GM21786 (cell line): ENCODE measurements around the gene SHQ1.
"Not testable (repeated sequence)": the region's sequence is repeated elsewhere in the genome, so short reads cannot be mapped to it uniquely, and the experiment has no call there.

ENCODE experiments used
- ATAC-seq: cut with Tn5 transposase; IDR thresholded peaks from one replicate; pipeline ENCODE4 v1.9.1; 2021; ENCODE audit not compliant: unreplicated experiment

The SHQ1 gene

DNA sequence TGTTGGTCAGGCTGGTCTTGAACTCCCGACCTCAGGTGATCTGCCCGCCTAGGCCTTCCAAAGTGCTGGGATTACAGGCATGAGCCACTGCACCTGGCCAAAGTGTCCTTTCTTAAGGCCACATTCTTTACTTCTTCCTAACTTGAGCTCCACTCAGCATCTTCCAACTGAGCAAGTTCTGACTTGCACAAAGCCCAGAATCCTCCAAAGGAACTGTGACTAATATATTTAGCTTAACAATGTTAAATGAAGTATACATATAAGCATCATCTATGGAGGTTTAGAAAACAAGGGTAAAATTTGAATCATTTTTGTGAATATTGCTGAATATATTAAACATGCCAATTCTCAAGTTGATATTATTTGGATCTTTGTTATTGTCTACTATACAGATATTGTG is 93.7 kb downstream of the SHQ1 start:
- no peak for ATAC-seq

DNA sequence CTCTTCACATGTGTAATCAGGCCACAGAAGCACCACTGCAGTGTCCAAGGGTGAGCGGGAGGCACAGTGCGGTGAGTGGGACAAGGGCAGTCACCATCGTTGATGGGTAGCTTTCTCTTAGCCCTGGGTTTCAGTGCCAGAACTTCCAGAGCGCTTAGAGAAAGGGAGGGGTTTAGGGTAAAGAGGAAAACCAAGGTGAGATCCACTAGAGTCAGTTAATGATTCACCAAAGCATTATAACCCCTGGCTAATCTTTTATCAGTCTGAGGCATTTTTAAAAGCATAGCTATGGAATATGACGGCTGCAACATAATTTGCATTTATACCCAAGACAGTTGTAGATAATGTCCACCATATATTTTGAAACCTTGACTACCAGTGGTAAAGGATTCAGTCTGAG is 94.8 kb downstream of the SHQ1 start:
- no peak for ATAC-seq

DNA sequence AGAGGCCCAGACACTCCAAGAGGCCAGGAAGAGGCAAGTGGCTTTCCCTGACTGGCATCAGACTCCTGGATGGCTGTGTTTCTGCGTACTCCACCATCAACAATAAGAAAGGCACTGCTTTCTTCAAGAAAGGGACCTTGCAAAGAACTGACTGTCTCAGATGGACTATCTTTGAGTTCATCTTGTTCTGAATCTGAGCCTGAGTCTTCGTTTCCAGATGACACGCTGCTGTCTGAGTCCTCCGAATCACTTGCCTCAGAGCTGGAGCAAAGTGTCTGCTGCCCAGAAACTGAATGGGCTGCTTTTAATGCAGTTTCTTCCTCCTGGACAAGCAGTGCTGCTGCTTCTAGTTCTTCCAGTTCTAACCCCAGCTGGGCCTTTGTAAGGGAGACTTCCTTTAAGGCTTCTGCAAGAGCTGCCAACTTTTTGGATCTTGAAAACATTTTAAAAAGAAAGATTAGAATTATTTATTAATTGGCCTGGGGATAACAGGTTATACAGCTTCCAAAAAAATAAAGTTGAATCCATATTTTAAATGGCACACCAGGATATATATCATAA is 97.8 kb downstream of the SHQ1 start:
- no peak for ATAC-seq

DNA sequence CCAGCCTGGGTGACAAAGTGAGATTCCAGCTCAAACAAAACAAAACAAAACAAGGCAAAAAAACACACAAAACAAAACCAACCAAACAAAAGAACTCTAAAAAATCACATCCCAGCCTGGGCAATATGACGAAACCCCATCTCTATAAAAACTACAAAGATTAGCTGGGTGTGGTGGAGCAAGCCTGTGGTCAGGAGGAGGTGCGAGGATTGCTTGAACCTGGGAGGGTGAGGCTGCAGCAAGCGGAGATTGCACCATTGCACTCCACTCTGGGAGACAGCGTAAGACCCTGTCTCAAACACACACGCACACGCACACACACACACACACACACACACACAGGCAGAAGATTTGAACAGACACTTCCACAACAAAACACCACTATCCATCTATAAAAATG is 99.6 kb downstream of the SHQ1 start:
- no peak for ATAC-seq

DNA sequence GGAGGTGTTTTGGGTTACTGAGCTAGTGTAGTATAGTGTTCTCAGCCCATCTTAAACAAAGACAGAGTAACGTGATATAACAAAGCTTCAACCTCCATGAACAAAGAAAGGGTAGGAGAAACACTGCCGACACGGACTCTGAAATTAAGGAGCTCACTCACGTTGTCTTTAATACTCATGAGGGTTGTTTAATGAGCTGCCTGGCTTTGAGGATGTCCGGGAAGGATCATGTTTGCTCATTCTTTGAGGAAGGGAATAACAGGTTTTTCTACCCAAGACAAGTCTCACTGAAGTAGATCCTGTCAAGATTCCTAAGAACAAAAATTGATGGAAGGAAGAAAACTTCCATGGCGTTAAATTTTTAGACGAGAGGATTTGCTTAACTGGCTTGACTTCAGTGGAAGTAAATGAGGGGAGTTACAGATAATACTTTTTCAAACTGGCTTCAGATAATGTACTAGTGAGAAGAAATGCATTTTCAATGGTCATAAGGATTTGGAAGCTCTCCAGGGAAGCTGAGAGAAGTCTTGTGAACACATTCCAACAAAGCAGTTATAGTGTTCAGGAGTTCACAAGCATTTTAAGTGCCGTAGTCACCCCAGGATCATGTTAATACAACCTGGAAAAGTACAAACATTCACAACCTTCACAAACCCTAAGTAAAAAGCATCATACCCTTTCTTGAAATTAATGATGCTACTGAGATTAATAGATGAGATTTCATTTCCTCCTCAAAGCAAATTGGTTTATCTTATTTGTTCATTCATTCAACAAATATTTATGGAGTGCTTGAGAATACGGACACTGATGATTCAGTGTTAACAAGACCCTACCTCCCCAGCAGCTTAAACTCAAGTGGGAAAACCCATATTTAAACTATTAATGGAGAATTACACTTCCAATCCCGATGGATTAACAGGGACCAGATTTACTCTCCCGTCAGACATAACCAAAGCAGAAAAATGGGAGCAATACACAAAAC is 101.5 kb downstream of the SHQ1 start:
- ATAC-seq, result no peak

DNA sequence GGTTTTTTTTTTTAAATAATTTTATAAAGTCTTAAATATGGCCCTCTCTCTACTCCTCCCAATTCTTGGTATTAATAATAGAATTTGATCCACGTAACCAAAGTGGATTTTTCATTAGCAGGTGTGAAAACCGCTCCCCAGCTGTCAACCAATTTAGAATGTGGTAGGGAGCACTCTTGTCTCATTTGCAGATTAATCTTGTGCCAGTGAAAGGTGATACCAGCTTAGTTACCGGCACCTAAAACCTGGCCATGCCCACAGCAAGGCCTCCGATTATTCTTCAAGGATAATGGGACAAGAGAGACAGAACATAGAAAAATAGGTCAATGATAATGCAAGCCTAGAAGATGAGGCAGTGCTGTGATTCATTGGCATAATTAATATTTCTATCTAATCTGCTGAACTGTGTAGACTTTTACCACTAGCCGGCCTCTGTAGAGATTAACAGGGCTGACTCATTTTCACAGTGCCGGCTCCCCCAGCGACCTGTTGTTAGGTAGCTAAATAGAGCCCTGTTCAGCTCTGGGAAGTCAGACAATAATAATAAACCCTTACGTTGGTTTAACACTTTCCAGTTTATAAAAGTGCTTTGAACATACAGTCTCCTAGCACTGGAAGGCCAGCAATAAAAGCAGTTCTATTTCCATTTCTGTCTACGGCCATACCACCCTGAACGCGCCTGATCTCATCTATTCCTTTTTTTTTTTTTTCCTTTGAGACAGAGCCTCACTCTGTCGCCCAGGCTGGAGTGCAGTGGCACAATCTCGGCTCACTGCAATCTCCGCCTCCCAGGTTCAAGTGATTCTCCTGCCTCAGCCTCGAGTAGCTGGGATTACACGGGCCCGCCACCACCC is 102.9 kb downstream of the SHQ1 start:
- ATAC-seq, result no peak

DNA sequence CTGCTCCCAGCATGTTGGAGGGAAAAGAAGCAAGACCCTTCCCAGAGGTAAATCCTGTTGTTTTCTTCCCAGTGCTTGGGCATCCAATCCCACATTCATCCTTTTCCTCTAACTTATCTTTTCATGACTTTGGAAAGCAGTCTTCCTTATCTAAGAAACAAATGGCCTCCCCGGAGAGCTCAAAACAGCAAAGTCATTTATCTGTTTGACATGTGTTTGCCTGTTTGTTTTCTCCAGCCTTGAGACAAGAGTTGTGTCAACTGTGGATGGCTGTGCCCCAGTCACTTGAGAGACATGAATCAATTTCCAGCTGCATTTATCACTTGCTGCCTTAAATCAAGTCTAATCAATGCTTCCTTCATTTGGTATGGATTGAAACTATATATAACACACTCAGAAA is 103.9 kb downstream of the SHQ1 start:
- no peak for ATAC-seq

DNA sequence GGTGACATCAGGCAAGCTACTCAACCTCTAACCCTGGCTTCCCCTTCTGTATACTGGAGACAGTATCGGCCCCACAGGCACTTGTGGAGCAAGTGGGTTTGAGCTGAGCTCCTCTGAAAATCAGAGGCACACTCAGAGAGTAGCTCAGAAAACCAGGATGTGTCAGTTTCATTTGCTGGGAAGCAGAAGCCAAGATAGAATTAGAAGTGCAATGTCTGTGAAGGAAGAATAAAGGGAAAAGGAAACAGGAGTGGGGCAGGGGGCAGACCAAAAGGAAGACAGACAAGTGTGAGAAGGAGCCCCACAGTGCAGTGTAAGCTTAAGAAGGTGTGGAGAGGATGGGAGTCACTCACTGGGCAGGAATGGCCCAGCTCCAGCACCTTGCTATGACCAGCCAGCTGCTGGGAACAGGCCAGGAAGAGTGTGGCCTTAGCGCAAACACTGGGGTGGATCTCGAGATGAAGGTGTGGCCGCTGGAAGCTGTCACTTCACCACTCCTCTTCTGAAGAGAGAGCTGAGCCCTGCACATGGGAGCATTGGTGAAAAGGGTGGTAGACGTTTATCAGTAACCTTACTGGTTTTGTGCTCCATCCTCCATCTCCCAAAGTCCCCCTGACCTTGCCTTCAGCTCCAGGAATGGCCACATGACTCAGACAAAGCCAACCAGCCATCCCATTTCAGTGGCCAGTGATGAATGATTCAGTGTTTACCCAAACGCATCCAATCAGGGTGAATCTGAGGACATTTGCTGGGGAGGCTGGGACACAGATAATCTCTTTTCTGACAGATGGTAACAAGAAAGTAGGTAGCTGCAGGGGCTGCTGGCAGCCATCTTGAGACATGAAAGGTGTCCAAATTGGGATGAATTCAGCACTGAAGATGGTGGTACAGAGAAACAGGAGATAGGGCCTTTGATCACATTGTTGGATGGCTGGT is 108.4 kb downstream of the SHQ1 start:
- no peak for ATAC-seq

DNA sequence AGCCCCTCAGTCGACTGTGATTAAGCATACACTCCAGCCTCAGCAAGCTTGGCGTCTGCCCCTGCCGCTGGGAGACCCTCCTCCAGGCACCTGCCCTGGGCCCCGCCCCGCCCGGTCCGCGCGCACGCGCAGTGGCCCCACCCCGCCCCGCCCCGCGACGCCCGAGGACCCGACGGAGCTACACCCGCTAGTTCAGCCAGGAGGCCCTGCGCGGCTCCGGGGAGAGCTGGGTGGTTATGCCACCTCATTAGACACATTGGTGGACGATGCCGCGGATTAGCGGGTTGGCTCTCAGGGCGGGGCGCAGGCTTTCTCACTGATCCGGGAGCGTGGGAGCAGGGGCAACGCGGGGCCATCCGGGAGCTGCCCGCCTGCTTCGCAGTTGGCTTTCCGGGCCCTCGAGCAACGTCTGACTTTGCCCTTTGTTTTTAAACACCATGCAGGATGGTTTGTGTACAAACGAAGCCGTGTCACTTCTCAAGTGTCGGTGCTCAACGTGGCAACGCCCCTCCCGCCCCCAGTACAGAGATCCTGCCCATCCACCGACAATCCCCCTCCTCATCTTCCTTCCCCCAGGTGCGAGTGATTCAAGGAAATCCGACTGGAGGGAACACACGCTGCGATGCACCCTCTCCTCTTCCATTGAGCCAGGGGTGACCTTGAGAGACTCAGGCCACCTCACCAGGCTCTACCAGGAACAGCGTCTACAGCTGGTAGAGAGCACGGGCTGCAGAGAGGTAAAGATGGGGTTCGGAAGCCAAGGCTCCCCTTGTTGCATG is 109.3 kb downstream of the SHQ1 start:
- ATAC-seq, result peak; percentile 60

DNA sequence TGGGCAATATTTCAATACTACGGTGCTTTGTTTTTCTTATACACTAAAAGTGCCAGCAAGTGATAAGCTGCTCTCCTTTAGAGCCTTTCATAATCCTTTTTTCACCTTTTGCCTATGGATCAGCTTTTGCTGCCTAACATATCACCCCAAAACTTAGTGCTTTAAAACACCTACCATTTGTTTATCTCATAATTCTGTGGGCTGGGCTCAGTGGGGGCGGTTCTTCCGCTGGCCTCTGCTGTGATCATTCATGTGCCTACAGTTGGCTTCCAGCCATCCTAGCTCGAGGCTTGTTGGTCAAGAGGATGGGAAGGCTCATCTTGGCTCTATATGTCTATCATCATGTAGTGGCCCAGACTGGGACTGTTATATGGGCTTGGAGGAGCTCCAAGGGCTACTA is 113.2 kb downstream of the SHQ1 start:
- ATAC-seq, result not testable (repeated sequence)

DNA sequence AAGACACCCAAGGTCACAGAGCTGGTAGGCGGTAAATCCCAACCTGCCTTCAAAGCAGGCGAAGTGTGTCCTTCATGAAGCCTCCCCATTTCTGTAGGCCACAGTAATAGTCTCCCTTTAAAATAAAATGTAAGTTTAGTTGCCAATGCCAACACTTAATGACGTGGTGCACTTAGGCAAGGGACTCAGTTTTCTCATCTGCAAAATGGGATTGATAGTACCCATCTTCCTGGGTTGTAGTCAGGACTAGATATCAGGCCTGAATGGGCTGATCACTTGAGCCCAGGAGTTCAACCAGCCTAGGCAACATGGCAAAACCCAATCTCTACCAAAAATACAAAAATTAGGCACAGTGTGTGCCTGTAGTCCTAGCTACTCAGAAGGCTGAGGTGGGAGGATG is 114.6 kb downstream of the SHQ1 start:
- ATAC-seq, result no peak

DNA sequence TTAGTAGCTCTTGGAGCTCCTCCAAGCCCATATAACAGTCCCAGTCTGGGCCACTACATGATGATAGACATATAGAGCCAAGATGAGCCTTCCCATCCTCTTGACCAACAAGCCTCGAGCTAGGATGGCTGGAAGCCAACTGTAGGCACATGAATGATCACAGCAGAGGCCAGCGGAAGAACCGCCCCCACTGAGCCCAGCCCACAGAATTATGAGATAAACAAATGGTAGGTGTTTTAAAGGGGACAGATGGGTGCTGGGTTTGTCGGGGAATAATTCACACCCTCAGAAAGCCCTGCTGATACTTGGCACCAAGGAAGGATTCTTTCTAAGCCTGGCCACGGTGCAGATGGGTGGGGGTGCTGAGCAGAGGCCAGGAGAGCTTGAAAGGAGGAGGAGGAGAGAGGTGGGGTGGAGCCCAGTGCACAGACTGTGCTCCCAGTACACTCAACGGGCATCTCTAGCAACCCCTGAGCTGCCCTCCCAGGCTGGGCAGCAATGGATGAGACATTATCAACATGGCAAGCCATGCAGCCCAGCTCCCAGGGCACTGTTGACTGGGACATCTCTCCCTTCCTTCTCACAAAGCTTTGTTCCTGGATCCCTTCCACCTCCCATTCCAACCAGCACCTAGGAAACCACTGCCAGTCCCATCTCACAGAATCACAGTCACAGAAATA is 115.4 kb downstream of the SHQ1 start:
- ATAC-seq, result not testable (repeated sequence)

DNA sequence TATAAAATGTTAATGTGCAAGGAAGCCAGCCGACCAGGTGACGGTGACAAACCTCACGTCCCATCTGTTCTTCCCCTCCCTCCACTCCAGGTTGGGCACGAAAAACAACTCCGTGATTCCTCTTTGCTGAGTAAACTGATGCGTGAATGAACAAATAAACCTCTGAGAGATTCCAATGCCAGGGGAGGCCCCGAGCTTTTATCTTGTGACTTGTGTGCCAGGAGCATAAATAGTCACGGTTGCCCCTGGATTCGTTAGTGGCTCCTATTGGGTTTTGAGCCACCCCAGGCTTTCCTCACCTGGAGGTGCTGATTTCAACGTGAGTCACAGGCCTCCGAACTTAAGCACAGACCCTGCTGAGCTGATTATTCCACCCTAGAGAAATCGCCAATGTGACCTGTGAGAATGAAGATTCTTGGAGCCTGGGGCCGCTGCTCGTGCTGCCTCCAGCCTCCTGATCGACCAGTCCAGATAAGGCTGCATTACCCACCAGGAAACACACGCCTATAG is 119.2 kb downstream of the SHQ1 start:
- no peak for ATAC-seq

DNA sequence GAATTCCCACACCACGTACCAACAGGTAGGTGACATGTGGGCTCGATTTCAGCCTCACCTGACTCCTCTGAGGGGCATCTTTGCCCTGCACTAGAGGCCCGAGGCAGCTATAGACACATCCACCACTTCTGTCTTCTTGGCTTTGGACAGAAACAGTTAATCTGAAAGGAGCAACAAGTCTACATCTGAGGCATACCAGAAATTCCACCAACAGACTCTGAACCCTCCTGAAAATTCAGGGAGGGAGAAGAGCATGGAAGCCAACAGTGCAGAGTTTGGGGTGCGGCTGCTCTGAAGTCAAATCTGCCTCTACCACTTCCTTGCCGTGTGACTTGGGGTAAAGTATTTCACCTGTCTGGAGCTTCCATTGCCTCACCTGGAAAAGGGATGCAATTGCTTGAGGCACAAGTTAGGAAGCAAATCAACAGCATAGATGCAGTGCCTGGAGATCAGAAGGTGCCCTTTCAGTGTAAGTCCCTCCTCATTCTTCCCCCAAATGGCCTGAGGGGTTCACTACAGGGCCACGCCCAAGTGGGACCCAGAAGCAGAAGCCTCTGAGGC is 119.8 kb downstream of the SHQ1 start:
- ATAC-seq, result no peak

DNA sequence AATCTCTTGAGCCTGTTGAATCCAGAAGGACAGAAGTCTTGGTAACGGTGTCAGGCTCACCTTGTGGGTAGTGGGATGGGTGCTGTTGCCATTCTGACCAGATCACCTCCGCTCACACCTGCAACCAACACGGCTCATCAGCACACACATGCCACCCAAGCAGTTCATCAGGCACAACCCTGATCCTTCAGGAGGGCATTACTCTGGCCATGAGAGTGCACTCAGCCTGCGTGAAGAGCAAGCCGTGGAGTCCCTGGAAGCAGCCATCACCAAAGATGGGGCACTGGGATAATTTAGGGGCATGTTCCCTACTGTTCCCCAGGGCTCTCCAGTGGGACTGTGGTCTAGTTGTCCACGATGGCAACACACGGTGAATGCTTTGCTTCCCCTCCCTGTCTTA is 120.5 kb downstream of the SHQ1 start:
- ATAC-seq, result no peak

DNA sequence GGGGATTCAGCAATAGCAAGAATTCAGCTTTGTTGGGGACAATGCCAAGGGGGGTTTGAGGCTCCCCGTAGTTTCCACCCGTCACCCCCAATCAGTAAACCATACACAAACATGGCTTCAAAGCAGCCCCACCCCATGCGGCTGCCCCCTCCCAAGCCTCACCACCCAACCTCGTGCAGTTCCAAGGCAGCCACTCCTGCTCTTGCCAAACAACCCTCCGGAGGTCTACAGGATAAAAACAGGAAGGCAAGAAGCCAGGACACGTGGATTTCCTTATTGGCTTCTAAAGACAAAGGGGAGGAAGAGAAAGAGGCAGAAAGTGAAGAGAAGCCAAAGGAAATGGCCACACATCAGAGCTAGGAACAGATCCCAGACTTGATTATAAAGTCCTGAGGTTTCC is 121.1 kb downstream of the SHQ1 start:
- ATAC-seq, result no peak

DNA sequence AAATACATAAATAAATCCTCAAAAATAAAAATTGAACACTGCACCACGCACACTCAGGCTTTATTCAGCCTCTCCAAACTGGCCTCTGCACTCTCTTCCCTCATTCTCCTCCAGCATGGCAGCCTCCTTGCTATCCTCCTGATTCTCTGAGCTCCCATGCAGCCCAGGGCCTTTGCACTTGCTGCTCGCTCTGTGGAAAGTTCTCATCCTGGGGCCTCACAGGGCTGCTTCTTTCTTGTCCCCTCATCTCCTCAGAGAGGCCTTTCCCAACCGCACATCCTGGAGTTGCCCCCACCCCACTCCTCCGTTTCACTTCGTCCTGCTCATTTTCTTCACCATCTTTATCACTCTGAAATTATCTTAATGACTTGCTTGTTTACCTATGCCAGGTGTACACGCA is 123.0 kb downstream of the SHQ1 start:
- ATAC-seq, result no peak

DNA sequence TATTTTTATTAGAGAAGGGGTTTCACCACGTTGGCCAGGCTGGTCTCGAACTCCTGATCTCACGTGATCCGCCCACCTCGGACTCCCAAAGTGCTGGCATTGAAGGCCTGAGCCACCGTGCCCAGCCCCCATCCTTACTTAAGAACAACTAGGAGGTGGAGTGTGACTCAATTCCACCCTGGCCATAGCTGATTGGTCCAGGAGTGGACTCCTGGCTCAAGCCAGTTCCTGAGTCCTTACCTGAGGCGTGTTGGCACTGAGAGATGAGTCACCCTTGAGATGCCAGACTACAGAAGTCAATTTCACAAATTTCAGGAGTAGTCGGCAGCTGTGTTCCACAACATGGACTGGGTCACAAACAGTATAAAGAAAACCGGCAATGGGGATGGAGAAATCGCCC is 124.2 kb downstream of the SHQ1 start:
- ATAC-seq, result no peak
